ENCODE measurements around the gene PRAME.
"Not testable (repeated sequence)": the region's sequence is repeated elsewhere in the genome, so short reads cannot be mapped to it uniquely, and the experiment has no call there.

The PRAME gene, protein sequence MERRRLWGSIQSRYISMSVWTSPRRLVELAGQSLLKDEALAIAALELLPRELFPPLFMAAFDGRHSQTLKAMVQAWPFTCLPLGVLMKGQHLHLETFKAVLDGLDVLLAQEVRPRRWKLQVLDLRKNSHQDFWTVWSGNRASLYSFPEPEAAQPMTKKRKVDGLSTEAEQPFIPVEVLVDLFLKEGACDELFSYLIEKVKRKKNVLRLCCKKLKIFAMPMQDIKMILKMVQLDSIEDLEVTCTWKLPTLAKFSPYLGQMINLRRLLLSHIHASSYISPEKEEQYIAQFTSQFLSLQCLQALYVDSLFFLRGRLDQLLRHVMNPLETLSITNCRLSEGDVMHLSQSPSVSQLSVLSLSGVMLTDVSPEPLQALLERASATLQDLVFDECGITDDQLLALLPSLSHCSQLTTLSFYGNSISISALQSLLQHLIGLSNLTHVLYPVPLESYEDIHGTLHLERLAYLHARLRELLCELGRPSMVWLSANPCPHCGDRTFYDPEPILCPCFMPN

DNA sequence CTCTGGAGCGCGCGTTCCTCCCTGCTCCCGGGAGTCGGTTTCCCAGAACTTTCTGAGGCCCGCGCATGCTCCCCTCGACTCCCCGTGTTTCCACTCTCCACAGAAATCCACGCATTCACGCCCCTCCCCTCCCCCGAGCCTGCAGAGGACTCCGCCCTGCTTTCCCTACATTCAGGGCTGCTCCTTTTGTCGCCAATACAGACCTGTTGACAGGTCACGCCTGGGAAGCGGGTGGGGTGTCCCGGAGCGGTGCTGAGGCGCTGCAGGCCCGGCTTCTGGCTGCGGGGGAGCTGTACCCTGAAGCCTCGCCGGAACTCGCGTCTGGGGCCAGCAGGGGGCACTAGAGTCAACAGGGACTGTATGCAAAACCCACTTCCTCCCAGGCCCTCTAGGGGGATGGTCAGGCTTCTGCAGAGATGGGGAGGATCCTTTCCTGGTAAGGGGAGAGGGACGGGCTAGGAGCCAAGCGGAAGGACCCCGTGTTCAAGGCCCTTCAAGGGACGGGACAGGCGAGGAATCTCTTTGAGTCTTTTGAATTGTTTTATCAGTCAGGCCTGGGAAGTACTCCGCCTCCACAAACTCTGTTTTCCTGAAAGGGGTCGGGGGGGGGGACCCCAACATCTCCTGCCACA lies at the start of gene PRAME:
Gene PRAME (minus strand): TSS at position 294 of the 632 bp plus-strand sequence. CDS start 2,433 bp downstream, outside the sequence.
- DNase-seq (ENCODE audit: low spot score): peak; percentile 7

DNA sequence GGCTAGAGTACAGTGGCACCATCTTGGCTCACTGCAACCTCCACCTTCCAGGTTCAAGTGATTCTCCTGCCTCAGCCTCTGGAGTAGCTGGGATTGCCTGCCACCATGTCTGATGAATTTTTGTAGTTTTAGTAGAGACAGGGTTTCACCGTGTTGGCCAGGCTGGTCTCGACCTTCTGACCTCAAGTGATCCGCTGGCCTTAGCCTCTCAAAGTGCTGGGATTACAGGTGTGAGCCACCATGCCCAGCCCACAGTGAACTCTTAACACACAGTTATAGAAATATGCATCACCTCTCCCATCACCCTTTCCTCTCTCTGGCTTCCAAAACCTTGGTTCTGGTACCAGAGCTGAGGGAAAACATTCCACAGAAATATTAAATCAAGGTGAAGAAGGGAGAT lies 49.0 kb upstream of the PRAME start:
- DNase-seq (ENCODE audit: low spot score): not testable (repeated sequence)

DNA sequence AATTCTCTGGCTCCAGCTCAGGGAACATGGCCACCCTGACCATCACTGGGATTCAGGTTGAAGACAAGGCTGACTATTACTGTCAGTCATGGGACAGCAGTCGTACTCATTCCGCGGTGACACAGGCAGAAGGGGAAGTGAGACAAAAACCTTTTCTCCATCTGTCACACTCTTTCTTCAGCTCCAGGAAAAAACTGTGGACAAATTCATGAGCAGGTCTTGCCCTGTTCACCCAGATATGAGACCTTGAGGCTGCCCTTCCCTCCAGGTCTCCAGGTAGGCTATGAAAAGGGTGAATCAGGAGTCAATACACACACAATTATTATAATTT lies 46.0 kb upstream of the PRAME start:
- no peak for DNase-seq (ENCODE audit: low spot score)

DNA sequence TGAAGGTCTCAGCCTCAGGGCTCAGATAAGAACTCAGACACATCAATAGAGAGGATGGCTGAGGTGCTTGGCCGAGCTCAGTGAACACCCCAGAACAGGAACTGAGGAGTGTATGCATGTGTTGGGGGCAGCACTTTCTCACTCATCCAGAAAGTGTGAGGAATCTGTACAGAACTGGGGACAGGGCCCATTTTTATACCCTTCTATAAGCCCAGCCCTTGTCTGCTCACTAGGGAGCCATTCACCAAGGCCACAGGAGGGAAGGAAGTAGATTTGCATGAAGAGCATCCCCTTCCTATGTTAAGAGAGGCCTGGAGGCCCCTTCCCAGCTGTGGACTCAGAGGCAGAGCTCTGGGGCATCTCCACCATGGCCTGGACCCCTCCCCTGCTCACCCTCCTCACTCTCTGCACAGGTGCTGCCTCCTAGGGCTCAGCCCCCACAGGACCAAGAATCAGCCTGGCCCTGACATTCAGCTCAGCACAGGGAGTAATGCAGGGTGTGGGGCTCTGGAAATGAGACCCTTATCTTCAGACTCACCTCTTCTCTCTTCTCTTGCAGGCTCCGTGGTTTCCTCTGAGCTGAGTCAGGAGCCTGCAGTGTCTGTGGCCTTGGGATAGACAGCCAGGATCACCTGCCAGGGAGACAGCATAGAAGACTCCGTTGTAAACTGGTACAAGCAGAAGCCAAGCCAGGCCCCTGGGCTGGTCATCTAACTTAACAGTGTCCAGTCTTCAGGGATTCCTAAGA lies 45.4 kb upstream of the PRAME start:
- no peak for DNase-seq (ENCODE audit: low spot score)

DNA sequence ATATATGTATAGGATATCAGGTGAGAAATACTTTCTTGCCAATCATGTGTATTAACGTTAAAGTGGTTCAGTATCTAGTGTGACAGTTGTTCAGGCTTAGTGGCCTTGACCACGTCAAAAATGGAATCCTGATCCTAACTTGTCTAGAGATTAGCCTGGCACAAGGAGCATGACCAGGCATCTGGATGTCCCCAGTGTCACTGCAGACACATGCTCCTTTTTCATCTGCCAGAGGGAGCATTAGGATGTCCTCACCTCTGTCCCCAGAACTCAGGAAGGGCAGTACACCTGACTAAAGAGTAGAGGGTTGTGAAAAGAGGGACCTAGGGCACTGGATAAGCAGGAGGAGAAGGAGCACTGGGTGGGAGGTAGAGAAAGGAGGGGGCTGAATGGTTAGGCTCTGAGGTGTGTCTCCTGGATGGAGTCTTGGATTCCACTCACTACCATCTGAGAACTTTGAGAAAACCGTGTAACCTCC lies 44.4 kb upstream of the PRAME start:
- DNase-seq (ENCODE audit: low spot score): no peak

DNA sequence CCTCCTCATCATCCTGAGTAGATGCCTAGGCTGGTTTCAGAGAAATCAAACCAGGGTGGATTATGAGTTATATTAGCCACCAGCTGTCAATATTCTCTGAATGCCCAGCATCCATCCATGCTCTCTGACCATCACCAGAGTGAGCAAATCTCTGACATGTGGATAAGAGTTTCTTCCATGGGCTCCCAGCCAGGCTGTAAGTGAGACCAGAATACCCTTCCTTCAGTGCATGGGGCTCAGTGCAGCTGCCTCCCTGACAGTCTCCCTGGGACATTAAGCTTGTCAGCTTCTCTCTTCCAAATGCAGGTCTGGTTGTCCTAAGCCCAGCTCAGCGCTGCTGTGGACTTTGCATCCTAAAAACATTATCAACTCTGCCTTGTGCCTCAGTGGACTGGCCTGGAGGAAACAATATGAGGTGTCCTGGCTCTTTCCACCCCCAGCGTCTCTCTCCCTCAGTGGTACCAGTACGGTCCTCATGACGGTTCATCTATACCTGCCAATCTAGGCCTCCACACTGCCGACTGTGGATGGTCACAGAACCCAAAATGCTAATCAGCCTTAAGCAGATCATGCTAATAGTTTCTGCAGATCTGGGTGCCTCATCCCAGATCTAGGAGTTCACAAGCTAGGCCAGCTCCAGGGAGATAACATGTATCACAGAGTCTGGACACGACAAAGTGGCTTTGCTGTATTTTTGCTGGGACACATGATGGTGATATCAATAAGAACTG lies 41.6 kb upstream of the PRAME start:
- DNase-seq (ENCODE audit: low spot score): no peak

DNA sequence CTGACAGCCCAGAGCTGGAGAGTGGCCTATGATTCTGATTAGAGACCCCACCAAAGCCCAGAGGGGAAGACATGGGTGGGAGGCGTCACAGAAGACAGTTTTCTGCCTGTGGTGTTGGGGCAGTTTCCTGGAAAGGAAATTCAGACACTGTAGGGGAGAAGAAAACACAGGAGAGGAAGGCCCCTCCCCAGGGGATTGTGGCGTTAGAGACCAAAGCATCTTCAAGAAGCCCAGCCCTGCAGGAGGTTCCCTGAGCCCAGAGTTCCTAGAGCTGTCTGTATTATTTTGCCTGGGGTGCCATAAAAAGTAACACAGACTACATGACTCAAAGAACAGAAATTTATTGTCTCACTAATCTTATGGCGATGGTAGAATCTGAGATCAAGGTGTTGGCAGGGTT lies 40.2 kb upstream of the PRAME start:
- no peak for DNase-seq (ENCODE audit: low spot score)

DNA sequence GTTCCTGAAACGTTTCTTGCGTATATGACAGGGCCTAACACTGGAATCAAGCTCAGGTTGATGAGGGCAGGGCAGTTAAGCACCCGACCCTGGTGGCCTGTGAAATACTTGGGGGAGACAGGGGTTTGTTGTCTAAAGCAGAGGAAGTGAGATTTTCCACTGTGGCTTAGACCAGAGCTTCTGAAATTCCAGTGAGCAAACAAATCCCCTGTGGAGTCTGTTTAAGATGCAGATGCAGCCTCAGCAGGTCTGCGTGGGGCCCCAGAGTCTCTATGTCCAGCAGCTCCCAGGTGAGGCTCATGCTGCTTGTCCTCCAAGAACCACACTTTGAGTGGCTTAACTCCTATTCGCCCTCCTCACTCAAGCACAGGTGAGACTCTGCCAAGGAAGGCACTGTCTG lies 39.1 kb upstream of the PRAME start:
- no peak for DNase-seq (ENCODE audit: low spot score)

DNA sequence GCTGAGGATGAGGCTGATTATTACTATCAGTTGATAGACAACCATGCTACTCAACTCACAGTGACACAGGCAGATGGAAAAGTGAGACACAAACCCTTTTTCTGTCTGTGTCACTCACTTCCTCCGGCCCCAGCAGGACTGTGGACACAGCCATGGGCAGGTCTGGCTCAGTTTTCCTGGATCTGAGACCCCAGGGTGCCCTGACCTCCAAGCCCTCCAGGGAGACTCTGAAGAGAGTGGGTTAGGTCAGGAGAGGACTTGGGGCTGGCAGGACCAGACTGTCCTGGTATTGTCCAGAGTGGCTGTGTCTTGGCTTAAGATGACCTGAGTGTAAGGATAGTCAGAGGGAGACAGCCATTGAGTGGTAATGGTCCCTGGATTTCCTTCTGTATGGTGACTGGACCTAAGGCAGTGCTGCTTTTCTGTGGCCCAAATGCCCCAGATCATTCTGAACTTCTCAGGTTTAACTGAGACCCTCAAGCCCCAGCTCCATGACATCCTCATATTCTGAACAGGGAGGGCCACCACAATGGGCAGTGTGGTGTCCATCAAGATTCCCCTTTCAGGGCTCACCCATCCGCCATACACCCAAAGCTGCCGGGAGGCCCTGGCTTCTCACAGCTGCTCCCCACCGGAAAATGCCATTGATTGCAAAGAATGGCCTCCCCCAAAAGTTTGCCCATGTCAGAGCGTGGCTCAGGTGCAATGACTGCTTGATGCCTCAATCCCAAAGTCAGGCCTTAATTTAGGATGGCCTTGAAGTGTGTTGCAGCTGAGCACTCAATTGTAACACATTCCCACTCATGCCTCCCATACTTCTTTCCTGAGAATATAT lies 36.2 kb upstream of the PRAME start:
- DNase-seq (ENCODE audit: low spot score): no peak

DNA sequence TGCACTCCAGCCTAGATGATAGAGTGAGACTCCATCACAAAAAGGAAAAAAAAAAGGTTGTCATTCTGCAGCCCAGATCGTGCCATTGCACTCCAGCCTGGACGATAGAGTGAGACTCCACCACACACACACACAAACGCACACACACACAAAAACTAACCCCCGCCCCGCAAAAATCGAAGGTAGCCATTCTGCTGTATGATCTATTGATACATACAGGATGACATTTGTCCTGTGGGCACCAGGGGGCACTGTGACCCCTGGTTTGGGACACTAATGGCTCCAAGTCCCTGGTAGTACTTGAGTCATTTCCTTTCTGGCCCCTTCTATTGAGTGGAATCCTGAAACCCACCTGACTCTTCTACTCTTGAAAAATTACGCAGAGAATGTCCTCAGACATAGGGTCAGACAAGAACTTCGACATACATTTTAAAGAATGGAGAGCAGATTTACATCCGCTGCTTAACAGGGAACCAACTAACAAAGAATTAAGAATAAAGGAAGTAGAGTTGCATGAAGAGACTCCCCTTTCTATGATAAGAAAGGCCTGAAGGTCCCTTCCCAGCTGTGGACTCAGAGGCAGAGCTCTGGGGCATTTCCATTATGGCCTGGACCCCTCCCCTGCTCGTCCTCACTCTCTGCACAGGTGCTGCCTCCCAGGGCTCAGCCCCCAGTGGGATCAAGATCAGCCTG lies 35.0 kb upstream of the PRAME start:
- DNase-seq (ENCODE audit: low spot score): peak; percentile 24

DNA sequence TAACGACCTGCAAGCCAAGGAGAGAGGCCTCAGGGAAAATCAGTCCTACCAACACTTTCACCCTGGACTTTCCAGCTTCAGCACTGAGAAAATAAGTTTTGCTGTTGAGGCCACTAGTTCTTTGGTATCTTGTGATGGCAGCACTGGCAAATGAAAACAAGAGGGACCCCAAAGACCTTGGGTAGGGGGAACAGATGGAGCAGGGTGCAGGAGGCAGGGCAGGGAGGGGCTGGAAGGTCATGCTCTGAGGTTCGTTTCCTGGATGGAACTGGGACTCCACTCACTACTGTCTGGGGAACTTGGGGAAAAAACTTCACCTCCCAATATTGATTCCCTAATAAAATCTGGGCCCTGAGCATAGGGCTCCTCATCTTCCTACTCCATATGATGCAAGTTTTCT lies 34.2 kb upstream of the PRAME start:
- no peak for DNase-seq (ENCODE audit: low spot score)

DNA sequence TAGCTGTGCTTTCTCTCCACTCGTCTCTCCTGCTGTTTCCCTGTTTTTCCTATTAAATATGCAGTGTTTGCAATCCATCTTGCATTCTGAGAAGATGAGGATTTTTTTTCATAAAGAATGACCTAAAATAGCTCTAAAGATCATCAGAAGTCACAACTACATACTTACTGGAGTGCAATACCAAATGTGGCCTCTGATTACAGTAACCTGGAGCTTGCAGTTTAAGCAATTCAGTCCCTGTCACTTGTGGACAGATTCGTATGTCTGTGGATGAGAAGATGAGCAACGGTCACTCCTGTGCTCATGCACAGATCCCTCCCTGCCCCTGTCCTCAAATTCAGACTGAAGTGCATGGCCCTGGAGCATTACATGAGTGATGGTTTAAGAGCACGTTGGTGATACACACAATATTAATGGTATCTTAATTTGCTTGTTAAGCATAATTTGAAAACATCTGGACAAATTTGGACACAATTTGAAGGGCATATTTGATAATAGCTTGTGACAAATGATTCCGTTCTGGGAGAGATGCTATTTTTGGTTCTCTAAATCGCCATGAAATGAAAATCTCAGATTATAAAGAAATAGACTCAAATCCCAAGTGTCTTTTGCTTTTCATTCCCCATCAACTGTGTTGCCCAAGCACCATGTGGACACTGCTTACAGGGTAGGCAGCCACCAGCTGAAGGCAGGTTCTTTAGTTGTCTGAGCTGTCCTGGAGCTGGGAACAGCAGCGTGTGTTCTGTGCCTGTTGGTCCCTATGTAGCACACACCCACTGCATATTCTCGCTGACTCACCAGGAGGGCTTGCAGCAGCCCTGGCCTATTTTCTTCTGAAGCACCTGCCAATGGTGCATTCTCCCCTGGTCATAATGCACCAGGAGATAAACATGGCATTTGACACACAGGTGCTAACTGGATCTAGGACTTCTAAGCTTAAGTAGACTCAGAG lies 32.6 kb upstream of the PRAME start:
- peak; percentile 36 for DNase-seq (ENCODE audit: low spot score)

DNA sequence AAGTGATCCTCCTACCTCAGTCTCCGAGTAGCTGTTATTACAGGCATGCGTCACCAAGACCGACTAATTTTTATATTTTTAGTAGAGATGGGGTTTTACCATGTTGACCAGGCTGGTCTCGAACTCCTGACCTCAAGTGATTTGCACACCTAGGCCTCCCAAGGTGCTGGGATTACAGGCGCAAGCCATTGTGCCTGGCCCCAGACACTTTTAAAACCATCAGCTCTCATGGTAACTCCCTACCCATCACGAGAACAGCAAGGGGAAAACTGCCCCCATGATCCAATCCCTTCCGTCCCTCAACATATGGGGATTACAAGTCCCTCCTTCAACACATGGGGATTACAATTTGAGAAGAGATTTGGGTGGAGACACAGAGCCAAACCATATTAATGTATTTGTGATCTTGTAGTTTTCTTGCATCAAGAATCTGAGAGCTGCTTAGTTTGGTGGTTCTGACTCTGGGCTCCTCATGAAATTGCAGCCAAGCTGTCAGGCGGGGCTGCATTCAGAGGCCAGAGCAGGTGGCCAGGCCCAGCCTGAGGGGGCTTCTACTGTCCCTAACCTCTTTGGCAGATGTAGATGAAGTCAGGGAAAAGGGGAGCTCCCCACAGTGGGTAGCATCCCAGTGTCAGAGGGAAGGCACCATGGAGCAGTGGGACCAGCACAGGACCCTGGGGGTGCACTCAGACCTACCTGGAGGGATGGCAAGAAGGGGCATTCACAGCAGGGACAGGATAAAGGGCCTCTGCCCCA lies 31.2 kb upstream of the PRAME start:
- DNase-seq (ENCODE audit: low spot score): no peak

DNA sequence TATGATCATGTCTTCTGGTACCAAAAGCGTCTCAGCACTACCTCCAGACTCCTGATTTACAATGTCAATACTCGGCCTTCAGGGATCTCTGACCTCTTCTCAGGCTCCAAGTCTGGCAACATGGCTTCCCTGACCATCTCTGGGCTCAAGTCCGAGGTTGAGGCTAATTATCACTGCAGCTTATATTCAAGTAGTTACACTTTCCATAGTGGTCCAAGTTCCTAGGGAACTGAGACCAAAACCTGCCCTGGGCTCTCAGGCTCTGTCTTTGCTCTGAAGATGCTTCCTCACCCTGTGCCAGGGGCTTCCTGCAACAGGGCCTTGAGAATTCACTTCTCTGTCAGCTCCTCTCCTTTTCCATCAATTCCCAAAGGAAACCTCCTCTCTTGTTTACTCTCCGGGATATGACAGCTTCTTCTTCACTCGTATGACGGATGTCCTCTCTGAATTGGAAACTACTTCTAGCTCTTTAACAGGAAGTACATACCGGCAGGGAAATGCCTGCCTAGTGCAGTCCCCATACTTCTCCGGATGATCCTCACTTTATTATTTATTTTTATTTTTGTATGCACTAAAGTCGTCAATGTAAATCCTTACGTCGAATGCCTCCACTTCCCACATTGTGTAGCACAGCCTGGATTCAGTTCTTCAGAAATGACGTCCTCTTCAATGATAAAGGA lies 29.6 kb upstream of the PRAME start:
- no peak for DNase-seq (ENCODE audit: low spot score)

DNA sequence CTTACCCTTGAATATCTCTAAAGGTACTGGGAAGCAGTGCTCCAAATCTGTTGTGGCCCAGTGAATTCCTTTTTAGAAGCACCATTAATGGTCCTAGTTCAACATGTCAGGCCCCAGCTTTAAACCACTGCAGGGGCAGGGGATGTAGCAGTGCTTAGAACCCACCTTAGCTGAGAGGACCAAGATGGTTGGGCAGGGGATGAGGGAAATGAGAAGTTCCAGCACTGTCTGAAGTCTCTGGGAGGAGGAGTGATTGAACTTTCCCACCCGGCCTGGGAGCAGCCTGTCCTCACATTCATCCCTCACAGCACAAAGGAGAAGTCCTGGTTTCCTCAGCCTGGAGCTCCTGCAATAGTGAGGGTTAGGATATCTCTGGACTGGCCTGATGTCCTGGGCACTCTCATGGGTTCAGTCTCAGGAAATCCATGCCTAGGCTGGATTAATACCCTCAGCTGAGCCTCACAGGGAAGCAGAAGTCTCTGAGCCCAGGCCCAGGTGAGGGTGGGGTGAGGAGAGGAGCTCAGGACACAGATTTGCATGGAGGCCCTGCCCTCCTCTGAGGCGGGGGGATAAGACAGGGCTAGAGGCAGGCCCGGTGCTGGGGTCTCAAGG lies 28.6 kb upstream of the PRAME start:
- DNase-seq (ENCODE audit: low spot score): no peak

DNA sequence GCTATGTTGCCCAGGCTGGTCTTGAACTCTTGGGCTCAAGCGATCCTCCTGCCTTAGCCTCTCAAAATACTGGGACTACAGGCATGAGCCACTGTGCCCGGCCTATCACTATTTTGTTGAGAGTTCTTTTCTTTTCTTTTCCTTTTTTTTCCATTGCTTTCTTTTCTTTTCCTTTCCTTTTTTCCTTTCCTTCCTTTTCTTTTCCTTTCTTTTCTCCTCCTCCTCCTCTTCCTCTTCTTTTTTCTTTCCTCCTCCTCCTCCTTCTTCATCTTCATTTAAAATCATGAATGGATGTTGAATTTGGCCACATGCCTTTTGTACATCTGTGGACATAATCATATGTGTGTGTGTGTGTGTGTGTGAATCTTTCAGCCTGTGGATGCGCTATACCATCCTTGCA lies 25.7 kb upstream of the PRAME start:
- DNase-seq (ENCODE audit: low spot score): no peak

DNA sequence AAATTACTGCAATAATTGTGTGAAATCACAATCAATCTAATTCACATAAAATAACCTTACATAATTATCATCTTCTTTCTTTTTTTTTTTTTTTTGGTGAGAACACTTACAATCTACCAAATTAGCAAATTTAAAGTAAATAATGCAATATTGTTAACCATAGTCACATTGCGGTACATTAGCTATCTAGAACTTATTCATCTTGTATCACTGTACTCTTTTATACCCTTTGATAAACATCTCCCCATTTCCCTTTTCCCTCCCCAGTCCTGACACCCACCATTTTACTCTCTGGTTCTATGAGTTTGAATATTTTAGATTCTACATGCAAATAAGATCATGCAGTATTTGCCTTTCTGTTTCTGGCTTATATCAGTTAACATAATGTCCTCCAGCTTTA lies 24.0 kb upstream of the PRAME start:
- DNase-seq (ENCODE audit: low spot score): no peak

DNA sequence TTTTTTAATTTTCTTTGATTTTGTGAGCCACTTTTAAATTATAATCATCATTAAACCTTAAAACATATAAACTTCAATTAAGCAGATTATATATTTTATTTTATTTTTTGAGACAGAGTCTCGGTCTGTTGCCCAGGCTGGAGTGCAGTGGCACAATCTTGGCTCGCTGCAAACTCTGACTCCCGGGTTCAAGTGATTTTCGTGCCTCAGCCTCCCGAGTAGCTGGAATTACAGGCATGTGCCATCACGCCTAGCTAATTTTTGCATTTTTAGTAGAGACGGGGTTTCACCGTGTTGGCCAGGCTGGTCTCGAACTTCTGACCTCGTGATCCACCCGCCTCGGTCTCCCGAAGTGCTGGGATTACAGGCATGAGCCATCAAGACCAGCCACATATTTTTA lies 22.5 kb upstream of the PRAME start:
- not testable (repeated sequence) for DNase-seq (ENCODE audit: low spot score)
